Panc1 (cell line): ENCODE measurements around the gene FARS2. TPM values are rescaled to one million over a fixed set of nuclear protein-coding genes. Genes with fewer than 3 reads are reported as not detected.

Source experiments
- ATAC-seq: fragments of 200-7000 bp; cut with Tn5 transposase; 2 replicates; pipeline ENCODE4 v1.9.1; 2020; ENCODE audit warnings: mild to moderate bottlenecking, moderate library complexity
- BruUV-seq: library from RNA; stranded (reverse); fragments of 400-500 nt; replicated peaks from 2 replicates; lab custom pipeline; 2021; lab: Mats Ljungman, UMichigan
- CTCF ChIA-PET: fragments of 300-600 bp; sonication (Branson Sonifier 250); formaldehyde crosslinking; loops from one replicate; lab custom pipeline; 2022; ENCODE audit warnings: antibody characterized with exemption; lab: Charles Lee
- POLR2A ChIA-PET: fragments of 300-600 bp; sonication (Branson Sonifier 250); formaldehyde crosslinking; loops from one replicate; lab custom pipeline; 2022; ENCODE audit warnings: antibody characterized with exemption; lab: Charles Lee
- DNase-seq: peaks from one replicate; pipeline ENCODE4 v3.0.0-alpha.2; 2010; ENCODE audit warnings: low read depth, low spot score
- H3K27ac ChIP-seq: 2 replicates; pipeline ENCODE4 v1.5.1; 2011; ENCODE audit warnings: mild to moderate bottlenecking, low read length, inconsistent platforms
- H3K27me3 ChIP-seq: fragments of 200-500 bp; sonication (Bioruptor generic); 2 replicates; pipeline ENCODE4 v1.6.0; 2014; ENCODE audit warnings: low read length, inconsistent platforms; ENCODE audit not compliant: control insufficient read depth, insufficient read depth
- H3K36me3 ChIP-seq: fragments of 200-500 bp; sonication (Bioruptor generic); 2 replicates; pipeline ENCODE4 v1.5.1; 2014; ENCODE audit warnings: inconsistent platforms, mild to moderate bottlenecking, low read length, moderate library complexity; ENCODE audit not compliant: control insufficient read depth, insufficient read depth
- H3K4me1 ChIP-seq: 2 replicates; pipeline ENCODE4 v1.5.1; 2011; ENCODE audit warnings: inconsistent platforms, mild to moderate bottlenecking, low read length, moderate library complexity; ENCODE audit not compliant: control insufficient read depth, insufficient read depth
- H3K4me3 ChIP-seq, 2 experiments: 2 replicates each; pipeline ENCODE4 v1.5.1; 2011 to 2012; ENCODE audit warnings: low read depth in 2 of 2, low read length in 2 of 2, mild to moderate bottlenecking in 2 of 2, inconsistent platforms in 1 of 2, moderate library complexity in 1 of 2
- H3K9me3 ChIP-seq: fragments of 200-500 bp; sonication (Bioruptor generic); 2 replicates; pipeline ENCODE4 v1.5.1; 2014; ENCODE audit warnings: low read depth, mild to moderate bottlenecking, inconsistent platforms, low read length, moderate library complexity; ENCODE audit not compliant: control insufficient read depth, insufficient read depth
- CTCF ChIP-seq: fragments of 450-650 bp; IDR thresholded peaks from 2 replicates; pipeline ENCODE4 v1.5.1; 2017; ENCODE audit warnings: mild to moderate bottlenecking
- POLR2AphosphoS5 ChIP-seq: IDR thresholded peaks from 2 replicates; pipeline ENCODE4 v1.6.1; 2012; ENCODE audit warnings: mild to moderate bottlenecking, low read depth, low read length, moderate library complexity
- REST ChIP-seq, 2 experiments: IDR thresholded peaks; 2 replicates each; pipeline ENCODE4 v1.6.1; 2011 to 2012; ENCODE audit warnings: low read depth in 2 of 2, control low read depth in 1 of 2, low read length in 1 of 2, mild to moderate bottlenecking in 1 of 2, moderate library complexity in 1 of 2; ENCODE audit not compliant: insufficient read depth in 1 of 2
- SIN3A ChIP-seq: IDR thresholded peaks from 2 replicates; pipeline ENCODE4 v1.6.1; 2012; ENCODE audit warnings: low read depth, mild to moderate bottlenecking, low read length, moderate library complexity, borderline replicate concordance; ENCODE audit not compliant: insufficient read depth
- TCF7L2 ChIP-seq: IDR thresholded peaks from 2 replicates; pipeline ENCODE4 v1.6.1; 2011; ENCODE audit warnings: mild to moderate bottlenecking, low read depth, low read length, inconsistent platforms
- in situ Hi-C: cut with HindIII; loops from 2 replicates; pipeline ENCODE4 v1.10.0; 2016; ENCODE audit warnings: low sequenced_read_pairs, low pct_unique_long_range_greater_than_20kb
- intact Hi-C: fragments of 100-400 bp; cut with micrococcal nuclease; formaldehyde crosslinking; loops from one replicate; pipeline ENCODE4 v1.10.0; 2022; ENCODE audit not compliant: unreplicated experiment
- total RNA-seq: library from RNA; stranded (reverse); gene quantifications from one replicate; pipeline ENCODE4 v1.2.1, GENCODE V29; 2021; ENCODE audit not compliant: unreplicated experiment

Gene FARS2
- total RNA-seq, 1 experiment from 2014 or later = 12.8 TPM

- DNase-seq = no peak
Observed at GRCh38 chr6:5531853-5532375, 270.6 kb downstream of the FARS2 start.

GRCh38 chr6:5532941-5533340 lies 271.6 kb downstream of the FARS2 start:
- H3K9me3 ChIP-seq = no peaks in the 10 kb centered on the region
- H3K27ac ChIP-seq = no peak overlapping the region
- no peak overlapping the region for H3K4me3 ChIP-seq
- no peaks in the 10 kb centered on the region for H3K27me3 ChIP-seq
- no peaks in the 10 kb centered on the region for H3K4me1 ChIP-seq
- BruUV-seq = no TSS peak
- H3K36me3 ChIP-seq = no peaks in the 10 kb centered on the region
- DNase-seq (no peak), ATAC-seq (no peak)
- CTCF ChIA-PET = no interaction called here
- intact Hi-C loops (no loop called here), in situ Hi-C loops (no loop called here)
- POLR2A ChIA-PET = no interaction called here
- TF ChIP-seq POLR2AphosphoS5 (no peak), REST (IDR thresholded peaks at IDR 0.05; ENCODE audit: insufficient read depth in 1 of 2, low read depth in 2 of 2, low read length in 1 of 2) (no peak)

More at GRCh38 chr6:5531853-5532375, 270.6 kb downstream of the FARS2 start:
- BruUV-seq = no TSS peak
- no peaks in the 10 kb centered on the region for H3K27me3 ChIP-seq
- POLR2A ChIA-PET = no interaction called here
- H3K27ac ChIP-seq = no peak overlapping the region
- TF ChIP-seq TCF7L2 = no peak
- H3K9me3 ChIP-seq = no peaks in the 10 kb centered on the region
- no peaks in the 10 kb centered on the region for H3K36me3 ChIP-seq
- intact Hi-C loops (no loop called here), in situ Hi-C loops (no loop called here)
- no peaks in the 10 kb centered on the region for H3K4me1 ChIP-seq
- H3K4me3 ChIP-seq = no peak overlapping the region
- no peak for ATAC-seq
- CTCF ChIA-PET = no interaction called here

- no peaks in the 10 kb centered on the region for H3K4me1 ChIP-seq
- no peak for TF ChIP-seq SIN3A
- TF ChIP-seq CTCF = no peak
- TF ChIP-seq POLR2AphosphoS5 = no peak
- TF ChIP-seq TCF7L2 = no peak
- TF ChIP-seq REST (IDR thresholded peaks at IDR 0.05; ENCODE audit: insufficient read depth in 1 of 2, low read depth in 2 of 2, low read length in 1 of 2) = no peak
- ATAC-seq (no peak), DNase-seq (no peak)
- H3K27me3 ChIP-seq = no peaks in the 10 kb centered on the region
- intact Hi-C loops = no loop called here
- no TSS peak for BruUV-seq
- in situ Hi-C loops = no loop called here
- no peaks in the 10 kb centered on the region for H3K36me3 ChIP-seq
- ChIA-PET CTCF (no interaction called here), POLR2A (no interaction called here)
- no peak overlapping the region for H3K27ac ChIP-seq
- no peak overlapping the region for H3K4me3 ChIP-seq
- no peaks in the 10 kb centered on the region for H3K9me3 ChIP-seq
Observed at GRCh38 chr6:5534643-5535042, 273.3 kb downstream of the FARS2 start.
